RWPE1 (cell line): ENCODE results near the gene CREB3L2.

Source experiments
- CTCF ChIA-PET: fragments of 350-600 bp; sonication (Branson Sonifier 250); formaldehyde crosslinking; extraction: SDS; loops from one replicate; lab custom pipeline; 2021; lab: Yijun Ruan, JAX
- POLR2A ChIA-PET: fragments of 400-600 bp; formaldehyde crosslinking; extraction: SDS; loops from one replicate; lab custom pipeline; 2020; ENCODE audit warnings: antibody characterized with exemption; ENCODE audit not compliant: low non-redundant PET; lab: Yijun Ruan, JAX
- DNase-seq: peaks from one replicate; pipeline ENCODE4 v3.0.0; 2012; ENCODE audit warnings: low spot score
- H3K27ac ChIP-seq: fragments of 450-650 bp; 2 replicates; pipeline ENCODE4 v1.5.1; 2017
- CTCF ChIP-seq: fragments of 450-650 bp; conservative IDR thresholded peaks from 2 replicates; pipeline ENCODE4 v1.5.1; 2017; ENCODE audit warnings: low read depth, mild to moderate bottlenecking

The CREB3L2 gene

DNA sequence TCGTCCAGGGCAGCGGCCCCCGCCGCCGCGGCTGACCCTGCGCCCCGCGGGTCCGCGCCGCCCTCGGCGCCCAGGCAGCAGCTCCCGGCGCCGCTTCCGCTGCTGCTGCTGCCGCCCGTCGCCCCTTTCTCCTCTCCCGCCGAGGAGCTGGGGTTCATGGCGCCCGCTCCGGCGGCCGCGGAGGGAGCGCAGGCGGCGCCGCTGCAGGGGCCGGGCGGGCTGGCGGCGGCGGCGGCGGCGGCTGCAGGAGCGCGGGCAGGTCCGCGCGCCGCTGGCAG is 155.4 kb downstream of the CREB3L2 start:
- no peak for TF ChIP-seq CTCF
- ChIA-PET POLR2A (no interaction called here), CTCF (no interaction called here)
- DNase-seq, result no peak
- H3K27ac ChIP-seq, result no peak overlapping the region

DNA sequence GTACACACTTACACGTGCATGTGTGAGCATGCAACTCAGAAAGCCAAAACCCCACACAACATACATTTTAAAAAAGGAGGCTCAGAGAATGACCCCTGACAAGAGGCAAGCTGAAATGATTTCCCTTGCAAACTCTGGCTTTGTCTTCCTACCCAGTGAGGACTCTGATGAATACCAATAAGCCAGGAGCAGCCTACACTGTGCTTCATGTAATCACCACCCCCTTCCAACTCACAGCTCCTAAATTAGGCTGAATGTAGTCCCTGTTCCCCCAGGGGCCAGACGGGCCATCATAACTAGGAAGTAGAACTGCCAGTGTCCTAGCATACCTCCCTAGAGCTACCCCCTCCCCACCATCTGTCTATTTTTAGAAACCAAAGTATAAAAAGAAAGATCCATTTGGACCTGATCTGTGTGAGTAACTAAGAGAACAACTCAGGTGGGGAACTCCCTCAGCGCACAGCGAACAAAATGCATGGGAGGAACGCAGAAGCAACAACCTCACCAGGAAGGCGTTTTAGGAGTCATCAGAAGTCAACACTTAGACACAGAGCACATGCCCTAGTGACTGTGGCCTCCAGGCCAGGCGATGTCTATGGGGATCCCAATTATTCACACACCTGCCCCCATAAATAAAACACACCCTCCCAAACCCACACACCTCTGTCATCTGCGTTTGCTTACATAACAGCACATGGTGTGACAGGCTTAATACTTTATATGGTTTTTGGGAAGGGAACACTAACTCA is 157.0 kb downstream of the CREB3L2 start:
- no peak overlapping the region for H3K27ac ChIP-seq
- TF ChIP-seq CTCF, result no peak
- no peak for DNase-seq
- ChIA-PET POLR2A (no interaction called here), CTCF (no interaction called here)

- no peak for TF ChIP-seq CTCF
- CTCF ChIA-PET, result no interaction called here
- no peak for DNase-seq
- H3K27ac ChIP-seq, result no peak overlapping the region
- POLR2A ChIA-PET, result no interaction called here
Observed at GRCh38 chr7:137839903-137840779, 161.7 kb downstream of the CREB3L2 start.

DNA sequence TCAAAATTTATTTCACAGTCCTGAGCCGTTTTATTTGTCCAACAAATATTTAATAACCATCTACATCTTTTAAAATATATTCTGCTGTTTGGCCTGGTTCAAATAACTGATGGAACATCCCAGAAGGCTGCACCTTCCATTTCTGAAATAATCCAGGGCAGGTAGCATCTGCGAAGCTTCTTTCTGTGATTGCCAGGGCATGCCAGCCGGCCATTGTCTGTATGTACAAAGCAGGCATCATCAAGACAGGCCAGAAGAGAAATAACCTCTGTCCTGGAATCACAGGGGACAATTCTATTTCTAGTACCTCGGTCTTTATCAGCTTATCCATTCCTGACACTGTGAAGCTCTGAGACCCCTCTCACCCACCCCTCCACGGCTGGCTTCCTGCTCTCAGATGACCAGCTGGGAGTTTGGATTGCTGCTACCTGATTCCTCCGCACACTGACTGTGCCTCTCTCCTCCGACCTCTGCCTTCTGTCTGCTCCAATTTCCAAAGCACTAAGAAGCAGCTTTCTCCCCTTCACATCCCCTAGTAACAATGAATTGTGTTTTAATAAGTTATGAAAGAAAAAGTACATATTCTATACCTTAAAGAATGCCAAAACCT is 163.1 kb downstream of the CREB3L2 start:
- DNase-seq, result no peak
- TF ChIP-seq CTCF, result no peak
- ChIA-PET POLR2A (no interaction called here), CTCF (no interaction called here)
- no peak overlapping the region for H3K27ac ChIP-seq

DNA sequence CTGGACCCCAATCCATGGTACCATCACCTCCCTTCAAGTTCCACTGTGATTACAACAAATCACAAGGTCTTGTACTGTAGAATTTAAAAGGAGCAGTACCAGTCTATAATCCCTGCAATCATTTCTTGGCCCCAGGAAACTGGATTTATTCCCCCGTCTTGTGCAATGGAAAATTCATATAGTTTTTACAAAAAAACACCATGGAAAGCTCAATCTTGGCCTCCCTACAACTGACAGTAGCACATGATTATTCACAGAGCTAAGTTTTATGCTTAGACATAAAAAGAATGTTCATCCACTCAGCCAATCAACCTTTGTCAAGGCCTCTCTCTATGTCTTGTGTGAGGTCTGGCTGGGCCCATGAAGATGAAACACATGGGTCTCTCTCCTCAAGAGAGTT is 165.3 kb downstream of the CREB3L2 start:
- CTCF ChIA-PET, result no interaction called here
- POLR2A ChIA-PET, result no interaction called here

More for the DNA sequence above, 165.3 kb downstream of the CREB3L2 start:
- no peak for DNase-seq
- H3K27ac ChIP-seq, result no peak overlapping the region
- TF ChIP-seq CTCF, result no peak
